K562 (cell line): ENCODE measurements around the gene CCR8. TPM values are rescaled to one million over a fixed set of nuclear protein-coding genes. Genes with fewer than 3 reads are reported as not detected.
"Not testable (repeated sequence)": the region's sequence is repeated elsewhere in the genome, so short reads cannot be mapped to it uniquely, and the experiment has no call there.

ENCODE experiments used
- ATAC-seq: fragments of 200-7000 bp; cut with Tn5 transposase; 3 replicates; pipeline ENCODE4 v1.9.1; 2020; ENCODE audit warnings: moderate library complexity
- BruUV-seq: library from RNA; stranded (reverse); fragments of 400-500 nt; replicated peaks from 2 replicates; lab custom pipeline; 2021; lab: Mats Ljungman, UMichigan
- CTCF ChIA-PET: fragments of 300-600 bp; formaldehyde crosslinking; extraction: SDS; loops from one replicate; lab custom pipeline; 2021; ENCODE audit warnings: low intra/inter-chr PET ratio; lab: Yijun Ruan, JAX
- POLR2A ChIA-PET: fragments of 300-600, 350-650 bp; sonication (Branson Sonifier 250); formaldehyde crosslinking; extraction: SDS; loops from one replicate; lab custom pipeline; 2021; ENCODE audit warnings: antibody characterized with exemption, inconsistent platforms; lab: Yijun Ruan, JAX
- DNase-seq, 4 experiments: peaks; one replicate each; pipeline versions ENCODE4 v3.0.0 to v3.0.0-alpha.2; 2011 to 2018; ENCODE audit warnings: low spot score in 3 of 4, mixed read lengths in 3 of 4; ENCODE audit errors: extremely low read depth in 1 of 4
- FAIRE-seq: peaks from 2 replicates; lab custom pipeline; 2011; peaks lifted over from hg19 to GRCh38; lab: Jason Lieb, UNC
- H2AFZ ChIP-seq: 2 replicates; pipeline ENCODE4 v1.6.0; 2011; ENCODE audit warnings: low read depth, low read length, control low read depth, inconsistent platforms
- H3K27ac ChIP-seq: fragments of 200-600 bp; 3 replicates; pipeline ENCODE4 v1.8.0; 2011; ENCODE audit warnings: low read depth, mild to moderate bottlenecking, control low read depth, inconsistent platforms, low read length, moderate library complexity, mixed read lengths; ENCODE audit errors: extremely low read depth
- H3K27me3 ChIP-seq, 2 experiments: fragments of 300-600 bp in 1 of 2; 2 replicates in 1 of 2; 3 replicates in 1 of 2; pipeline versions ENCODE4 v1.6.0 to v1.8.0; 2011; ENCODE audit warnings: inconsistent platforms in 2 of 2, low read length in 2 of 2, mild to moderate bottlenecking in 1 of 2, mixed read lengths in 1 of 2, moderate library complexity in 1 of 2; ENCODE audit not compliant: control insufficient read depth in 2 of 2, insufficient read depth in 2 of 2
- H3K36me3 ChIP-seq: fragments of 300-600 bp; 3 replicates; pipeline ENCODE4 v1.8.0; 2011; ENCODE audit warnings: mild to moderate bottlenecking, low read length, inconsistent platforms; ENCODE audit not compliant: control insufficient read depth, insufficient read depth
- H3K4me1 ChIP-seq, 2 experiments: fragments of 200-600 bp in 1 of 2; replicated peaks in 1 of 2; 2 replicates in 1 of 2; 3 replicates in 1 of 2; pipeline versions ENCODE4 v1.5.1 to v1.8.0; 2011; ENCODE audit warnings: inconsistent platforms in 2 of 2, low read length in 2 of 2, mild to moderate bottlenecking in 1 of 2, mixed read lengths in 1 of 2, moderate library complexity in 1 of 2; ENCODE audit not compliant: control insufficient read depth in 2 of 2, insufficient read depth in 2 of 2
- H3K4me2 ChIP-seq: 2 replicates; pipeline ENCODE4 v1.6.1; 2011; ENCODE audit warnings: low read length, control low read depth, inconsistent platforms, mixed read lengths; ENCODE audit not compliant: insufficient read depth
- H3K4me3 ChIP-seq: fragments of 200-600 bp; sonication (generic), shearing (Covaris generic); 2 replicates; pipeline ENCODE4 v1.5.1; 2016; ENCODE audit warnings: control low read depth, inconsistent platforms
- H3K79me2 ChIP-seq: fragments of 200-600 bp; 3 replicates; pipeline ENCODE4 v1.8.0; 2011; ENCODE audit warnings: low read length, inconsistent platforms; ENCODE audit not compliant: control insufficient read depth, insufficient read depth
- H3K9ac ChIP-seq, 2 experiments: 2 replicates each; pipeline versions ENCODE4 v1.6.0 to v1.6.1; 2011; ENCODE audit warnings: low read depth in 2 of 2, low read length in 2 of 2, control low read depth in 1 of 2, inconsistent platforms in 1 of 2, mild to moderate bottlenecking in 1 of 2, mixed read lengths in 1 of 2; ENCODE audit not compliant: insufficient read depth in 1 of 2
- H3K9me1 ChIP-seq: one replicate; pipeline ENCODE4 v1.6.0; 2011; ENCODE audit warnings: inconsistent platforms, mild to moderate bottlenecking, low read length, moderate library complexity; ENCODE audit not compliant: control insufficient read depth, insufficient read depth
- H3K9me3 ChIP-seq: replicated peaks from 2 replicates; pipeline ENCODE4 v1.5.1; 2011; ENCODE audit warnings: low read depth, low read length, inconsistent platforms; ENCODE audit not compliant: control insufficient read depth, insufficient read depth
- H4K20me1 ChIP-seq: replicated peaks from 2 replicates; pipeline ENCODE4 v1.6.1; 2011; ENCODE audit warnings: low read length, inconsistent platforms, mixed read lengths; ENCODE audit not compliant: control insufficient read depth, insufficient read depth
- C11orf30 ChIP-seq: fragments of 450-650 bp; IDR thresholded peaks from 2 replicates; pipeline ENCODE4 v1.6.1; 2016; ENCODE audit warnings: low read depth, mild to moderate bottlenecking
- HNRNPH1 ChIP-seq: fragments of 200-400 bp; formaldehyde crosslinking; optimal IDR thresholded peaks from 2 replicates; pipeline ENCODE3; 2017; ENCODE audit warnings: low read depth, mild to moderate bottlenecking, low read length, moderate library complexity
- MXI1 ChIP-seq: IDR thresholded peaks from 2 replicates; pipeline ENCODE4 v1.6.1; 2011; ENCODE audit warnings: low read depth, mild to moderate bottlenecking, improper control_type of control experiment, low read length
- SRSF7 ChIP-seq: fragments of 200-400 bp; formaldehyde crosslinking; optimal IDR thresholded peaks from 2 replicates; pipeline ENCODE3; 2017; ENCODE audit warnings: mild to moderate bottlenecking, low read depth, low read length
- TCF3 ChIP-seq: sonication (generic); formaldehyde crosslinking; IDR thresholded peaks from 2 replicates; pipeline ENCODE4 v1.4.0; 2020; ENCODE audit warnings: mild to moderate bottlenecking, missing genetic modification reagents
- ZNF282 ChIP-seq: sonication (generic); formaldehyde crosslinking; IDR thresholded peaks from 2 replicates; pipeline ENCODE4 v1.8.1; 2023; ENCODE audit warnings: missing genetic modification reagents
- WGBS: fragments of 100-300 bp; shearing (Covaris generic); methylation state at CpG from one replicate; pipeline ENCODE4 v1.1.6; 2016; ENCODE audit warnings: low coverage, mixed read lengths; ENCODE audit not compliant: insufficient coverage; ENCODE audit errors: missing lambda C conversion rate; 5-methylcytosine and 5-hydroxymethylcytosine counted together
- in situ Hi-C: fragments of 300-500 bp; cut with MboI; formaldehyde crosslinking; loops from 4 replicates; pipeline ENCODE4 v1.15.0; 2018; ENCODE audit warnings: inconsistent platforms, mixed read lengths
- intact Hi-C: fragments of 100-400 bp; cut with micrococcal nuclease; formaldehyde crosslinking; loops from 2 replicates; pipeline ENCODE4 v1.14.2; 2022
- polyA plus RNA-seq, 8 experiments: library from polyadenylated mRNA; depleted of rRNA in 4 of 8; stranded (reverse) in 5 of 8; unstranded in 3 of 8; fragments of >200 nt; fragmentation: Nextera tagmentation in 2 of 8; fragmentation: Illumina TruSeq in 1 of 8; extraction: Ambion mirVana in 2 of 8; extraction: Trizol in 1 of 8; gene quantifications; 2 replicates each; pipeline versions ENCODE4 v1.2.1 to v1.2.3, GENCODE V29; 2011 to 2014; ENCODE audit warnings: inconsistent platforms in 1 of 8, missing spikeins in 1 of 8
- total RNA-seq, 7 experiments: library from RNA; depleted of rRNA in 6 of 7; stranded (reverse); fragments of >200 nt in 6 of 7; fragmentation: Illumina TruSeq in 2 of 7; extraction: Trizol in 2 of 7; gene quantifications; 2 replicates each; pipeline versions ENCODE4 v1.2.1 to v1.2.3, GENCODE V29; 2011 to 2021; ENCODE audit warnings: low replicate concordance in 1 of 7
- TF ChIP-seq, protein P1 (sequence below): sonication (generic); formaldehyde crosslinking; IDR thresholded peaks from 2 replicates; pipeline ENCODE4 v1.9.0; 2022; ENCODE audit warnings: mild to moderate bottlenecking, missing genetic modification reagents

The CCR8 gene
- total and polyA plus RNA-seq, 9 of the 15 experiments (the other 6 are each of a cell fraction or from before 2014, with no cell fraction given): not detected

- intact Hi-C loops: no loop called here
- H4K20me1 ChIP-seq: no peaks in the 10 kb centered on the region
- TF ChIP-seq TCF3 (CRISPR knock-in tag): peak; percentile 47; the same call in 1 of the 2 replicates
- no peak for TF ChIP-seq C11orf30
- TF ChIP-seq, protein P1, sequence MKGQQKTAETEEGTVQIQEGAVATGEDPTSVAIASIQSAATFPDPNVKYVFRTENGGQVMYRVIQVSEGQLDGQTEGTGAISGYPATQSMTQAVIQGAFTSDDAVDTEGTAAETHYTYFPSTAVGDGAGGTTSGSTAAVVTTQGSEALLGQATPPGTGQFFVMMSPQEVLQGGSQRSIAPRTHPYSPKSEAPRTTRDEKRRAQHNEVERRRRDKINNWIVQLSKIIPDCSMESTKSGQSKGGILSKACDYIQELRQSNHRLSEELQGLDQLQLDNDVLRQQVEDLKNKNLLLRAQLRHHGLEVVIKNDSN (CRISPR knock-in tag): no peak
- no peak for TF ChIP-seq MXI1
- no peak for TF ChIP-seq ZNF282
- TF ChIP-seq SRSF7: no peak
- TF ChIP-seq HNRNPH1: no peak
- TF ChIP-seq, all 486 proteins: peak for 1
- H3K36me3 ChIP-seq: no peaks in the 10 kb centered on the region
- in situ Hi-C loops: no loop called here
- CTCF ChIA-PET: no interaction called here
- no peak for ATAC-seq
- no peak for DNase-seq
- H3K4me3 ChIP-seq: no peak overlapping the region
- no peak overlapping the region for H3K9ac ChIP-seq
- no peaks in the 10 kb centered on the region for H3K9me1 ChIP-seq
- H3K9me3 ChIP-seq: no peaks in the 10 kb centered on the region
- H3K27me3 ChIP-seq: no peaks in the 10 kb centered on the region
- FAIRE-seq: no peak
- POLR2A ChIA-PET: interaction anchor here (0.6 to 1.0 kb wide), 4 partner anchors 12 to 91 kb away, joined by 3 to 4 read pairs (median 3); no protein-coding TSS in a partner anchor
- H3K27ac ChIP-seq: no peak overlapping the region
- H3K79me2 ChIP-seq: no peaks in the 10 kb centered on the region
- no peak overlapping the region for H3K4me2 ChIP-seq
- no TSS peak for BruUV-seq
- H2AFZ ChIP-seq: peak overlapping the region; percentile 28; the same call in 1 of the 2 replicates
- H3K4me1 ChIP-seq: peaks cover 0 to 34% of the 10 kb centered on the region in 2 experiments; a peak in 3 of 5 replicates
- WGBS: 38% methylated on average over 5 of the region's 5 CpGs
Measured at GRCh38 chr3:39350714-39351113, 21.2 kb downstream of the CCR8 start.

- CTCF ChIA-PET, FAIRE-seq: not testable (repeated sequence)
Measured at GRCh38 chr3:39351134-39351533, 21.6 kb downstream of the CCR8 start.

More at GRCh38 chr3:39351134-39351533, 21.6 kb downstream of the CCR8 start:
- intact Hi-C loops, H3K4me3 ChIP-seq, BruUV-seq, in situ Hi-C loops, H4K20me1 ChIP-seq, H3K27me3 ChIP-seq, H3K27ac ChIP-seq, DNase-seq, H3K36me3 ChIP-seq, H3K9ac ChIP-seq, H3K79me2 ChIP-seq, H3K4me2 ChIP-seq, ATAC-seq, H3K9me1 ChIP-seq, H3K9me3 ChIP-seq: not testable (repeated sequence)
- peak overlapping the region; percentile 28; the same call in 1 of the 2 replicates for H2AFZ ChIP-seq
- POLR2A ChIA-PET: interaction anchor here (0.6 to 1.0 kb wide), 3 partner anchors 11 to 72 kb away, joined by 3 to 4 read pairs (median 3); no protein-coding TSS in a partner anchor
- WGBS: 13% methylated on average over 2 of the region's 2 CpGs
- H3K4me1 ChIP-seq: peaks cover 0 to 32% of the 10 kb centered on the region in 2 experiments; a peak in 3 of 5 replicates
